SK-N-DZ (cell line): ENCODE results near the gene IL7R.
"Not testable (repeated sequence)": the region's sequence is repeated elsewhere in the genome, so short reads cannot be mapped to it uniquely, and the experiment has no call there.

Source experiments
- DNase-seq: peaks from one replicate; pipeline ENCODE4 v3.0.0-alpha.2; 2015; ENCODE audit warnings: low spot score

Gene IL7R

DNA sequence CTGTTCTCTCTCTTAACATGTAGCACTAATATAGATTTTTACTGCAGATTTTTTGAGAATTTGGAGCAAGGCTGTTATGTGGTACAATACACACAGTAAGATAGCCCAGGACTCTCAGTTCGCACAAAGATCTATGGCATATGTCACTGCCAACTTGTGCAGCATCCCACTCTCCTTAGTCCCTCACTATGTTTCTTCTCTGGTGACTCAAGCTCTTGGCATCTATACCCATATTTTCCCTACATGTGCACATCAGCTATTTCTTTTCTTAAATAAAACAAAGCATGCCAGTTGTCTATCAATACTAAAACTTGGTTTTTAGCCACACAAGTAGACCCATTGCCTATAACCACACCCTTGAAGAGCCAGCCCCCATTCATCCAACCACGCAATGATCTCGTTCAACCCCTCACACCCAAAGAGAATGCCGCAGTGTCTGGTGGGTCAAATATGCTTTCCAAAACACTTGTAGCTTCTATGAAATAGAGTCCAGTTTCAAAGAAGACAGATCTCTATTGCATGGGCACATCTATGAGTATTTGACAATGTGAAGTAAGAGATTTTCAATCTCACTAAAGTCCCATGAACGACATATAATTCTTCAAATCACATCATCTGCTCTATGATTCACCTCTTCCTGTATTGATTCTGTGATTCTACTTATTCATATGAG, 18.2 kb upstream of the IL7R start:
- DNase-seq: no peak

DNA sequence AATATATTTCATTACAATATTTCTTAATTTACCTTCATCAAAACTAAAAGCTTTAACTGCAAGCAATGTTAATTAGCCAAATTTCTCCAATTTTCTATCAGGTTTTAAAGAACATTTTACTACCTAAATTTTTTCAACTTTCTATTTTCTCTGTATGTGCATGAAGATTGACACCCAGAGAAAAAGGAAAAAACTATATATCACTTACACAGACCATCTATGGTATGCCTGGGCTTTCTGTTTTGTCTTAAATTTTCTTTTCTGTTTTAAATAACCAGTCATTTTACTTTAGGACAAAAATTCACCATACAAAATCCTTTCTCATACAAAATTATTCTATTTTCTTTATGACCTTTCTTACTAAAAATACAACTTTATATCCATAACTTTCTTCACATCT, 13.8 kb upstream of the IL7R start:
- DNase-seq: no peak

DNA sequence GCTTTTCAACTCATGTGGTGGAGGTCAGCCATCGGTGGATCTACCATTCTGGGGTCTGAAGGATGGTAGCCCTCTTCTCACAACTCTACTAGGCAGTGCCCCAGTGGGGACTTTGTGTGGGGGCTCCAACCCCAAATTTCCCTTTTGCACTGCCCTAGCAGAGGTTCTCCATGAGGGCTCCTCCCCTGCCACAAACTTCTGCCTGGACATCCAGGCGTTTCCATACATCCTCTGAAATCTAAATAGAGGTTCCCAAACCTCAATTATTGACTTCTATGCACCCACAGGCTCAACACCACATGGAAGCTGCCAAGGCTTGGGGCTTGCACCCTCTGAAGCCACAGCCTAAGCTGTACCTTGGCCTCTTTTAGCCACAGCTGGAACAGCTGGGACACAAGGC, 11.2 kb upstream of the IL7R start:
- not testable (repeated sequence) for DNase-seq

DNA sequence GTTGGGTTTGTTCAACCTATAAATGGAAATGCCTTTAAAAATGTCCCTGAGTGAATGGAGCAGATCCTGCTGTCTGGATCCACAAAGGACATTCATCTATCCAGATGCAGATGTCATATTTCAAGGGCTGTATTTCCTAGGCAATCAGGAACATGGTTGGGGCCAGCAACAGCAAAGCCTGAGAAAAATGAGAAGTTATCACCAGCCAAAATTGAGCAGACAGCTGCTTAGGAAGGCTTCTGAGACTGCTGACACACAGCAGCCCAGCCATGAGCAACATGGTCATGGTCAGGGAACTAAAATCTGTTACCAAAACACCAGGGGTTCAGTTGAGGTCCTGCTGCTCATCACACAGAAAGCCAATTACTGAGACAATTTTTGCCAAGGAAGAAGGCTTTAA, 9.2 kb upstream of the IL7R start:
- DNase-seq: no peak

DNA sequence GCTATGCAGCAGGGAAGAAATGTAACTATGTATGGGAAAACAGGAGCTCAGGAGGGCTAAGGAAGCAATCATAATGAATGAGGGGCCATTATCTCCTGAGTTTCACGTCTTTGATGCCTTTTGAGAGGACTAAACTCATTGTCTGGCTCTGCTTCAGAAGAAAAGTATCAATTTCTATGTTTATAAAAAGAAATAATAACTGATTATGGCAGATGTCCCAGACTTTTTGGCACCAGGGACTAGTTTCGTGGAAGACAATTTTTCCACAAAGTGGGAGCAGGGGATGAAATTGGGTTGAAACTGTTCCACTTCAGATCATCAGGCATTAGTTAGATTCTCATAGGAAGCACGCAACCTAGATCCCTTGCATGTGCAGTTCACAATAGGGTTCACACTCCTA, 8.7 kb upstream of the IL7R start:
- DNase-seq: no peak

DNA sequence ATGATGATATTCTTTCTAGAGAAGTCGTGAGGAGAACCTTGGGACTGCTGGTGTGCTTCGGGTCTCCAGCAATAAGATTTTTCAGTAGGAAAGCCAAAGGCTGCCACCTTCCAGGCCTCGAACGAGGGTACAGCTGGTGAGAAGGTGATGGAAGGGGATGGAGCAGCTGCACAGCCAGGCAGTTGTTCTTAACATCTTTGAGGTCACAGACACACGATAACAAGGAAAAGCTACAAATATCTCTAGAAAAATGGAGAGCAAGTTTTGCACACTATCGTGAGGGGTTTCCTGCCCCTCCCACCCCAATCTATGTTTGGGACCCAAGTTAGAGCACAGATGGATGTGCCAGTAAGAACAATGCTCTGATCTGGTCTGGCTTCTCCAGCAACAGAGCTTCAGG, 6.8 kb upstream of the IL7R start:
- DNase-seq: no peak

DNA sequence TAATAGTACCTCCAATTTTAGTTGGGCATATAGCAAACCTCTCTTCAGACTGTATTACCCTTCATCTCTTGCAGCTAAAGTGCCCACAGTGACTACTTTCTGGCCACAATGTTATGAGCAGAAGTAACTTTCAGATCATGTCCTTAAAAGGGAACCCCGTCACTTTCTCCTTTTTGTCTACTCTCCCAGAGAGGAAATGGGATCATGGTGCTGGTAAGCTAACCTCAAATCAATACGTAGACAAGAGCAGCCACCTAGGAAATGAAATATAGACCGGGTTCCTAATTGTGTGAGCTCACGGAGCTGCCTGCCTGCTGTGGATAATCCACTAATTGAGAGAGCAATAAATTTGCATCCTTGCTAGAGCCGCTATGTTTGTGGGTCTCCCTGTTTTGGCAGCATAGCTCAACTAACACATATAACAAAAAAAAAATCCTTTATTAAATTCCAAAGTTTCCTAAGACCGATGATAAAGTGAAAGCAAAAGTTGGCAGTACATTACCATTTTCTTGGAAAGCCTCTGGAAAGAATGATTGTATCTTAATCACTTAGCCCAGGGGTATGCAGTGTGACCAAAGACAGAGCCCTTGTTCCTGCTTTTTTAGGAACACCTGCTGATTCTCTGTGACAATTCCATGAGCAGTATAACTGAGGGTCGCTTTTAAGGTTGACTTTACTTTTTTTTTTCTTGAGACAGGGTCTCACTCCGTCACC, 5.6 kb upstream of the IL7R start:
- no peak for DNase-seq

DNA sequence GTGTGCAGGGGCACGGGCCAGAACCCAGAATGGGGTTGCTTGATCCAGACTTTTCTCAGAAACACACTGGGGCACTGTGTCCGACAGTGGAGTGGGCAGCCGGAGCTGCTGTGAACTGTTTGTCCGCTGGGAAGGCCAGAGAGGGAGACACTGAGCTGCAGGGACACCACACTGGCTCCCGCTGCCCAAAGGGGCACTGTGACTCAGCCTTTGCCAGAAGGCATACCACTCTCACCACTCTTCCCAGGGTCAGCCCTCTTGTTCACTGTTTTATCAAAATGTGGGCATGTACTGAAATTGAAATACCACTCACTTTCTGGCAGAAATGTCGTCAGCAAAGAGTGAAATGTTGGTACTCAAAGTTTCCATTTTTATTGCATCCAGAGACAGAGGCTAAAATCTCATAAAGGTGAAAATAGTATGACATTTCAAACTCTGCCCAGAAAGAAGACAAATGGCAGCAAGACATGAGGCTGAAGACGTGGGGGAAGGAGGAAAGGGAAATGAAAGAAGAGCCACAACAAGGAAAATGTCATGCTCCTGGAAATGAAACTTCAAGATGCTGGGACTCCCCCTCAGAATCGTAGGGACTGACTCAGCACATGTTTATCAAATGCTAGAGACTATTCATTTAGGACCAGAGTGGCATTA, 4.5 kb upstream of the IL7R start:
- no peak for DNase-seq

DNA sequence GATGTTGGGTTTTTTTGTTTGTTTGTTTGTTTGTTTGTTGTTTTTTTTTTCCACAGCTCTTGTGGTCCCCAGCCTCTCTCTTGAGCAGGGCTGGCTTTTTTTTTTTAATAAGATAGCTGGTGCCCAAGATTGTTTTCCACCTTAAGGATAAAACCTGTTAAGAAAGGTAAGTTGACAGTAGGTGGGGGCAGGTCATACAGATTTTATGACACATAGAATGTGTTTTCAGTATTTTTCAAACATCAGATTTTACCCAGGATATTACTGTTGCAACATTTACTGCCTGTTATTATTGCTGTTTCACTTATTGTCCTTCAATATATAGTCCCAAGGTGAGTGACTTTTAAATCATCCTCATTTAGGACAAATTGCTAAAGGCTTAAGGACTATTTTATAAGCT, 3.9 kb upstream of the IL7R start:
- DNase-seq: no peak

DNA sequence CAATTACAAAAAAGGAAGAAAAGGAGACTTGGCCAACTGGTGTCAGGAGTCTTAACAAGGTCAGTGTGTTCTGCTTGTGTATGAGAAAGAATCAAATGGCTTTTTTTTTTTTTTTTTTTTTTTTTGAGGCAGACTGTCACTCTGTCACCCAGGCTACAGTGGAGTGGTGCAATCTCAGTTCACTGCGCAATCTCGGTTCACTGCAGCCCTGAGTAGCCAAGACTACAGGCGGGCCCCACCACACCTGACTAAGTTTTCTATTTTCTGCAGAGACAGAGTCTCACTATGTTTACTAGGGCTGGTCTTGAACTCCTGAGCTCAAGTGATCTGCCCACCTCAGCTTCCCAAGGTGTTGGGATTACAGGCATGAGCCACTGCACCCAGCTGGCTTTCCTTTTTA, 3.1 kb upstream of the IL7R start:
- no peak for DNase-seq

DNA sequence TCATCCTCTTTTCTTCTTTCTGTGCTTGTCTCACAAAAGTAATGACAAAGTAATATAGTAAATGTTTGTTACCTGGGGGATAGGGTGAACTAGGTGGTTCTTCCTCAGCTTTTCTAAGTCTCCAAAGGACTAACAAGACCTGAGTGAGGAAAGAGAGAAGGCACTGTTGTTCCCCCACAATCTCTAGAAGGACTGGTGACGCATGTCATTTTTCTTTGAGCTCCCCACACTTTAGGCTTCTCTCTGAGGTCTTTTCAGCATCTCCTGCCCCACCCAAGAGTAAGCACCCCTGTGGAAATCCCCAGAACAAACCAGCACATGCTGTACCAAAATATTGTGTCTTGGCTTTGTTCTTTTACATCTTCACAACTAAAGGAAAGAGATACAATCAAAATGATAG, 2.4 kb upstream of the IL7R start:
- DNase-seq: no peak

DNA sequence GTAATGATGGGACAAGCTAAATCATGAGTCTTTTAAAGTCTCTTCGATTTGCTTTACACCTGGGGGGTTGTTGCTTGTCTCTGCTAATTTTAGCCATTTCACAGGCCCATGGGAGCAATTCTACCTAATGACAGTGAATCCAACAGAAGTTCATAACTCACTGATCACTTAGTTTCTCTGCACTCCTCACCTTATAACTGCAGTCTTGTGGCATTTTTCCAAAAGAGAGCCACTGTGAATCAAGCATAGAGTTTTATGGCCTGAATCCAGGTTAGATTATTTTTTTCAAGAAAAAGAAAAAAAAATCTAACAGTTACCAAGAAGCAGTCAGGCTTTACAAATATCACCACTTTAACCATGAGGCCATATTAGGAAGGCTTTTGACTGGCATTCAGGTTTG, 1.5 kb upstream of the IL7R start:
- DNase-seq: no peak

DNA sequence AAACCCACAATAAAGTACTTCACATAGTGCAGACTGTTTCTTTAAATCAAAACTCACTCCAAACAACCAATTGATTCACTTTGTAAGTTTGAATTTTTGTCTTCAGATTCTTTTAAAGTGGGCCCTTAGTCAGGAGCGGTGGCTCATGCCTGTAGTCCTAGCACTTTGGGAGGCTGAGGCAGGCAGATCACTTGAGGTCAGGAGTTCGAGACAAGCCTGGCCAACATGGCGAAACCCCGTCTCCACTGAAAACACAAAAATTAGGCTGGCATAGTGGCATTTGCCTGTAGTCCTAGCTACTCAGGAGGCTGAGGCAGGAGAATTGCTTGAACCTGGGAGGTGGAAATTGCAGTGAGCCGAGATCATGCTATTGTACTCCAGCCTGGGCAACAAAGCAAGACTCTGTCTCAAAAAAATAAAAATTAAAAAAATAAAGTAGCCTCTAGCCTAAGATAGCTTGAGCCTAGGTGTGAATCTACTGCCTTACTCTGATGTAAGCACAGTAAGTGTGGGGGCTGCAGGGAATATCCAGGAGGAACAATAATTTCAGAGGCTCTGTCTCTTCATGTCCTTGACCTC, 416 bp upstream of the IL7R start:
- DNase-seq: not testable (repeated sequence)

DNA sequence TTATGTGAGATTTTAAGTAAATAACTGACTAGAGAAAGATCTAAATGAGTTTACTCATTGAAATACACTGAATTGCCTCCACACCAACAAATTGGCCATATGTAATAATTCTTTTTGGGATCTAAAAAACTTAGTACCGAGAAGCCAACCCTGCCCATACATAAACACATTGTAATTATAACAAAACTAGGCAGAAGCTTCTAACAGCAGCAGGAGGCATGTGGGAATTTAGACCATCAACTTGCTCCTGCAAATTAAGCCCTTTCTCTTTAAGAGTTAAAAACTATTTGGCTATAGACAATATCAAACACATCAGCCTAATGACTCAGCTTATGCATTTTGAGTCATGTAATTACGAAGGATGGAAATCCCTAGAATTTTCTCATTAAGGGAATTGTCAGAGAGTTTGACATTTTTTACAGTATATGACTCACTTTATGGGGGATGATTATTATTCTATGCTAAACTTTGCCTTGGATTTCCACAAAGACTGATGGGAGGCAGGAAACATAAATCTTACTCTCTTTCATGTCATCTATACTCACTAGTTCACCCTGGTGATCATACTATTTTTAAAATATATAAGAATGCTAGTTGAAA, 1.0 kb downstream of the IL7R start:
- no peak for DNase-seq

DNA sequence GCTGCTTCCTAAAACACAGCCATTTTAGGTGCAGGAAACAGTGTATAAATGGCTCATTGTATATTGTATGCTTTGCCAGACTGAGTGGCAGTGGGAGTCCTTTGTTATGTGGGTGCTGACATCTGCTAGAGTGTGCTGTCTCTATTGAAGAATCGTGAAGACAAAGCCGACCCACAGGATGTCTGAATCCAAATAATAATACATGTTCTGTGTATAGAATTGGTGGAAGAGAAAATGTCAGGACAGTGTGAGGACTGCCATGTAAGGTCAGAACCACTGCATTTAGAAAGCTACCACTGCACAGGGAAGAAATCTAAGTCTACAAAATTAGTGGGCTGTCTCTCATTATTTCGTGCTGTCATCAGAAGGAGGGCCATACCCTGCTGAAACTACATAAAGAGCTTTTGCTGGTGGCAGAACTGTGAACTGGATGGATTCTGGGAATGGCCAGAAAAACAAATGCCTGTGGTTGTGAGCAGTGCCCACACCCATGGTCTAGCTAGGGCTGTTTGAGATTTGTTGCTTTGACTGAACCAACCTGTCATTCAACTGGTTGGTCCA, 2.5 kb downstream of the IL7R start:
- DNase-seq: no peak

DNA sequence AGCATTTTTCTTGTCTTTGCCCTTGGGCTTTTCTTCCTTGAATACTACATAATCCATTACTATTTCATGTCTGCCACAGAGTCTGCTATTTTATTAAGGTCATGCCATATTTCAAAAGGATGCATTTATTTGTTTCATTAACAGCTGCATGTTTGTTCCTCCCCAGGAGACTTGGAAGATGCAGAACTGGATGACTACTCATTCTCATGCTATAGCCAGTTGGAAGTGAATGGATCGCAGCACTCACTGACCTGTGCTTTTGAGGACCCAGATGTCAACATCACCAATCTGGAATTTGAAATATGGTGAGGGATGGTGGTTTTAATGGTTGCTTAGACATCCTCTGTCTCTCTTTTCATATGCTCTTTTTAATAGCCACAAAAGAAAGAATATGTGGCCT, 4.0 kb downstream of the IL7R start:
- DNase-seq: no peak

DNA sequence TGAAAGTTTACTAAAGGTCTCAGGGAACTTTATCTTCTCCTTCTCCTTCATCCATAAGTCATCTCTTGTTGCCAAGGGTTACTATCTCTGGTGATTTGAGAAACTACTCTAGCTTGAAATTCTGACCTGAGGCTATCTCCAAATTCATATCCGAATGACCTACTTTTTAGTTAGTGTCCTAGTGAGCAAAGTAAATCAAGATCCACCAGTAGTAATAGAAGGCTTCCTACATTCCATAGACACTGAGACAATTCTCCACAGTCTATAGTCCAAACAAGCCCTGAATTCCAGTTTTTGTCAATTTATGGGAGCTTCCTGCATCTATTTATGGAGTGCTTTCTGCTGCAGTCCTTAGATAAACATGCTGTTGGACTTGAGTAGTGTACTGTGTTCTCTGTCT, 5.0 kb downstream of the IL7R start:
- no peak for DNase-seq

DNA sequence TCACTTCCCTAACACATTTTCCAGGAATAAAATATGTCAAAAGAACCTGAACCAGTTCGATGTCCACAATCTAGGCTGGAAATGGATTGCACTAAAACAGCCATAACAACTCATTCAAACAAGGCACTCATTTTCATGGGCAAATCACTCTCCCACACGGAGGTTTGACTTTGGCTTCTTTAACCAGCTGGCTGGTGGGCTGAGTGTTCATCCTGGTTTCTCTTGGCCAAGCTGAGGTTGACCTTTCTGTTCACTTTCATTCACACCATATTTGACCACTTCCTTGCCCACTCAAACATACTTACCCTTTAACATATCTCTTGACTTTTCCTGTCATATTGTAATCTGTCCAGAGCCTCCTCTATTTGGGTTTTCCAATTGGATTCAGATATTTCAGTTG, 5.4 kb downstream of the IL7R start:
- DNase-seq: no peak

DNA sequence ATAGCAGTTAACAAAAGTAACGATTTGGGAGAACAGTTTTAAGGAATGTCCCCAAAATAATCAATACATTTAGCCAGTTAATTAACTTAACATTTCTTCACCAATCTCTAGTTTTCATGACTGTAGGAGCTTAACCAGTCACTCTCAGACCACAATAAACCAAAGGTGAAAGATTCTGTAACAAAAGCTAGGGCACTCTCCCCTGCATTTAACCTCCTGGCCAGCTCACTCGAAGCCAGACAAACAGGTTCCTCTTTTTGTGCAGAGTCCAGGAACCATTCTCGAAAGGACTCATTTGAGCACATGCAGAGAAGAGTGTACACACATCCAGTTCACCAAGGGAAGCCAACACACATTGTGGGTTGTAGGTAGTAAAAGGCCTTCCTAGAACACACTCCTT, 6.5 kb downstream of the IL7R start:
- DNase-seq: no peak

DNA sequence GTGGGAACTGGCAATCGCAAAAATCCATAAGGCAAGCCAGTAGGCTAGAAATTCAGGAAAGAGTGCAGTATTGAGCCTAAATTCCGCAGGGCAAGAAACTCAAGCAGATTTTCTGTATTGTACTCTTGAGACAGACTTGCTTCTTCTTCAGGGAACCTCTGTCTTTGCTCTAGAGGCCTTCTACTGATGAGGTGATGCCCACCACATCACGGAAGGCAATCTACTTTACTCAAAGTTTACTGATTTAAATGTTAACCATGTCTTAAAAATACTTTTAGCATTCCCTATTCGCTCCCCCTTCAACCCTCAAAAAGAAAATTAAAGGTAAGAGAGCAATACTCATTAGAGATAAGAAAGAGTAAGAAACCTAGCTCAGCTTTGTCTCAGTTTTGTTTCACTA, 11.3 kb downstream of the IL7R start:
- DNase-seq: no peak

DNA sequence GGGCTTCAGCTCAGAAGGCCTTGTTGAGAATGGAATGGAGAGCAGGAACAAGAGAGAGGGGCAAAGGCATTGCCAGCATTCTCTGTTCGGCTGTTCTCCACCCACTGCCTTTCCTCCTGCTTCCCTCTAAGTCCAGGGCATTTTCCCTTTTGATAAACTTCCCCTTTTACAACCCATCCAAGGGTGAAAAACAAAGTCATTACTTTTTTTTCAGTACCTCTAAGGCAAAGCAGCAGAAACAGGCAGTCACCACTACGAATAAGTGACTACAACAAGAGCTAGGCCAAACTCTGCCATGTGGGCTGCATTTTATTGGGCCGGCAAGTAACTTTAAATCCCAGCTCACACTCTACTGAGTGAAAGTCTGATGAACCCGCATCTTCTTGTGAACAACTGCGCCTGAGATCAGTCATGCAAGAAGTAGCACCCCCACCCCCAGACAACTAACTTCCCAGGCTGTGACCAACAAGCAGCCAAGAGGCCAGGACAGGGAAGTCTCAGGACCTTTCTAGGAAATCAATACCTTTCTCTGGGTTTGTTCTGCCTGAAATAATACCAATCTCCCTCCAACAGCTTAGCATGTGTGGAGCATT, 13.1 kb downstream of the IL7R start:
- no peak for DNase-seq

DNA sequence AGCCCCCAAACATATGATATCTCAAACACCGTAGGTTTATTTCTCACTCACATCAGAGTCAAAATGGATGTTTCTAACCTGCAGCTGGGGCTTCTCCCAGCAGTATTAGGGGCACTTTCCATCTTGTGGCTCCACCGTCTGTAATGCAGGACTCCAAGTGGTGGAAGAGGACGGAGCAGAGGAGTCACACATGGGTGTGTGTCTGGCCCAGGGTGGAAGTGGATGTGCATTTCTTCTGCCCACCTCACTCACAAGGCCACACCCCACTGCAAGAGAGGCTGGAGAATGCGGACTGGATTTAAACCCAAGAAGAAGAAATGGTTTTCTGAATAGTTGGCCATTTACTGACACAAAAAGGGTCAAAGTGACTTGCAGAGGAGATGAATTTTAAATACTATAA, 13.9 kb downstream of the IL7R start:
- no peak for DNase-seq
